WERI-Rb-1 (cell line): ENCODE results near the gene HHAT.

ENCODE experiments used
- DNase-seq: peaks from one replicate; pipeline ENCODE4 v3.0.0-alpha.2; 2020
- H3K27ac ChIP-seq: fragments of 250-450 bp; sonication (Bioruptor Pico); 2 replicates; pipeline ENCODE4 v1.5.1; 2020; ENCODE audit warnings: mild to moderate bottlenecking, moderate library complexity
- H3K27me3 ChIP-seq: fragments of 250-450 bp; sonication (Bioruptor Pico); 2 replicates; pipeline ENCODE4 v1.5.1; 2021; ENCODE audit warnings: mild to moderate bottlenecking, low read depth, moderate library complexity; ENCODE audit not compliant: insufficient read depth, severe bottlenecking
- H3K36me3 ChIP-seq: fragments of 250-450 bp; sonication (Bioruptor Pico); 2 replicates; pipeline ENCODE4 v1.5.1; 2020; ENCODE audit warnings: mild to moderate bottlenecking, moderate library complexity
- H3K4me3 ChIP-seq: 2 replicates; pipeline ENCODE4 v1.5.1; 2011; ENCODE audit warnings: low read depth, mild to moderate bottlenecking, control low read depth, low read length
- H3K9me3 ChIP-seq: fragments of 250-450 bp; sonication (Bioruptor Pico); 2 replicates; pipeline ENCODE4 v1.5.1; 2021; ENCODE audit warnings: mild to moderate bottlenecking, moderate library complexity; ENCODE audit not compliant: severe bottlenecking
- TF ChIP-seq, protein P1 (sequence below): IDR thresholded peaks from 2 replicates; pipeline ENCODE4 v1.5.1; 2011; ENCODE audit warnings: low read depth, mild to moderate bottlenecking, control low read depth, inconsistent platforms, low read length

The HHAT gene

DNA sequence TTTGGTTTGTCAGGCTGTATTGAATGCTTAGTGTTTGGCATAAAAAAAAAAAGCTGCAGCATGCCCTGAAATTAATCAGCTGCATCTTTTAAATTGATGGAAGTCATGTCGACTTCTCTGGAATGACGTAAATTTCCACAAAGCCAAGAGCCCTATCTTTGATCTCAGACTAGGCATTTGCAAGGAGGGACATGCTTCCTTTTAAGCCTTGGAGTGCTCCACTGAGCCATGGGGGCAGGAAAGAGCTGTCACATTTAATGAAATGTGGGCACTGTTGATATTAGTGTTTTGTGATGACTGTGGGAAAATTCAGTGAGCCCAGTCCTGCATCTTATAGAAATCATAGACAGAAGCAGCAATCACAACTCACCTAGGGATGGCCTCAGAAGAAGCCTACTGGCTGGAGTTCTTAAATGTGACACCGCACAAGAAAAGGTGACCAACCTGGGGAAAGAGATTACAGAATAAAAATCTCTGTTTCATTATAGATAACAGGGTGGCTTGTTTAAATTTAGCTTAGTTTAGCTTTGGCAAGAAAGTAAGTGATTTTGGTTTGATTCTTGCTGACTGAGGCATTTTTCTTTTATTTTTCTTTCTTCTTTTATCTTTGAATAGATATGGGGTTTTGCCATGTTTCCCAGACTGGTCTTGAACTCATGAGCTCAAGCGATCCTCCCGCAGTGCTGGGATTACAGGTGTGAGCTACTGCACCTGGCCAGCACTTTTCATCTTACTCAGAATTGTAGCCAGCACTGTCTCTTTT is 188.2 kb downstream of the HHAT start:
- TF ChIP-seq, protein P1, sequence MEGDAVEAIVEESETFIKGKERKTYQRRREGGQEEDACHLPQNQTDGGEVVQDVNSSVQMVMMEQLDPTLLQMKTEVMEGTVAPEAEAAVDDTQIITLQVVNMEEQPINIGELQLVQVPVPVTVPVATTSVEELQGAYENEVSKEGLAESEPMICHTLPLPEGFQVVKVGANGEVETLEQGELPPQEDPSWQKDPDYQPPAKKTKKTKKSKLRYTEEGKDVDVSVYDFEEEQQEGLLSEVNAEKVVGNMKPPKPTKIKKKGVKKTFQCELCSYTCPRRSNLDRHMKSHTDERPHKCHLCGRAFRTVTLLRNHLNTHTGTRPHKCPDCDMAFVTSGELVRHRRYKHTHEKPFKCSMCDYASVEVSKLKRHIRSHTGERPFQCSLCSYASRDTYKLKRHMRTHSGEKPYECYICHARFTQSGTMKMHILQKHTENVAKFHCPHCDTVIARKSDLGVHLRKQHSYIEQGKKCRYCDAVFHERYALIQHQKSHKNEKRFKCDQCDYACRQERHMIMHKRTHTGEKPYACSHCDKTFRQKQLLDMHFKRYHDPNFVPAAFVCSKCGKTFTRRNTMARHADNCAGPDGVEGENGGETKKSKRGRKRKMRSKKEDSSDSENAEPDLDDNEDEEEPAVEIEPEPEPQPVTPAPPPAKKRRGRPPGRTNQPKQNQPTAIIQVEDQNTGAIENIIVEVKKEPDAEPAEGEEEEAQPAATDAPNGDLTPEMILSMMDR: no peak
- Histone ChIP-seq H3K36me3 (no peaks in the 10 kb centered on the region), H3K27ac (no peak overlapping the region), H3K27me3 (no peaks in the 10 kb centered on the region), H3K9me3 (no peaks in the 10 kb centered on the region), H3K4me3 (no peak overlapping the region)
- no peak for DNase-seq

DNA sequence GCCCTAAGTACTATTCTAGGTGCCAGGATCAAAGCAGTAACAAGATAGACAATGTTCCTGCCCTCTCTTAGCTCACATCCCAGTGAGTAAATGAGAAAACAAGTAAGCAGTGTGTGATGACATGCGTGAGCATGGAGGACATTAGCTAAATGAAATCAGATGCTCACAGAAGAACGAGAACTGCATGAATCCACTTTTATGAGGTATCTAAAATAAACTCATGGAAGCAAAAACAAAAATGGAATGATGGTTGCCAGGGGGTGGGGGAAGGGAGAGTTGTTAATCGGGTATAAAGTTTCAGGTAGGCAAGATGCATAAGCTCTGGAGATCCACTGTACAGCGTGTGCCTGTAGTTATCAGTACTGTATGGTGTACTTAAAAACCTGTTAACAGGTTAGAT is 195.1 kb downstream of the HHAT start:
- Histone ChIP-seq H3K27ac (no peak overlapping the region), H3K36me3 (no peaks in the 10 kb centered on the region), H3K9me3 (no peaks in the 10 kb centered on the region), H3K4me3 (no peak overlapping the region), H3K27me3 (no peaks in the 10 kb centered on the region)
- no peak for DNase-seq
- TF ChIP-seq, protein P1: no peak

DNA sequence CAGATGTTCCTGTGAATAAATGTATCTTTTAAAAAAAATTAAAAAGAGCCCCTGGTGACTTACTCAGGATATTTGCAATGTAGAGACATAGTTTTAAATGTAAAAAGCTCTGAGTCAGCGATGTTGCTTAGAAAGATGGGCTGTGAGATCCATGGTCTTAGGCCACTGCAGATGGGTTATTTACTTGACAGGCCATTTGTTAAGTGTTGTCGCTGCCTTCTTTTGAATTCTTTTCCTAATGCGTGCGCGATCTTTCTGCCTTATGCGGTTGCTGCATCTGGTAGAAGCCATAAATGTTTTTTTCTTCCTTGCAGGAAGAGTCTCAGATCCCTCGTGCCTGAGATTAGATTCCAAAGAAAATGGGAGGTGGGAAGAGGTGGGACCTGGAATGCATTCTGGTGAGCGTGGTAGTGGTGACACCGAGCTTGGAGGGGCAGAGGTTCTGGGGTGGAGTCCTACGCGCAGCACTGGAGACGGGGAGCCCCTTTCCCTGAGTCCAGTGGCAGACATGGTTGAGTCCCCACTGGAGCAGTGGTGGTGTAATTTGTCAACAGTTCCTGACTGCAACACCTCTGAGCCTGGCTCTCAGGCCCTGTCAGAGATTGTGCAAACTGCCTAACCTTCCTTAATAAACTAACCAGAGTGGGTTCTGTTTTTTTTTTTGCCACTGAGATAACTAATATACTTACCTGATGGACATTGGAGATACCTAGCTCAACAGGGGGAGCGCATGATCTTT is 197.2 kb downstream of the HHAT start:
- TF ChIP-seq, protein P1: no peak
- Histone ChIP-seq H3K4me3 (no peak overlapping the region), H3K9me3 (no peaks in the 10 kb centered on the region), H3K36me3 (no peaks in the 10 kb centered on the region), H3K27ac (no peak overlapping the region), H3K27me3 (no peaks in the 10 kb centered on the region)
- DNase-seq: no peak

DNA sequence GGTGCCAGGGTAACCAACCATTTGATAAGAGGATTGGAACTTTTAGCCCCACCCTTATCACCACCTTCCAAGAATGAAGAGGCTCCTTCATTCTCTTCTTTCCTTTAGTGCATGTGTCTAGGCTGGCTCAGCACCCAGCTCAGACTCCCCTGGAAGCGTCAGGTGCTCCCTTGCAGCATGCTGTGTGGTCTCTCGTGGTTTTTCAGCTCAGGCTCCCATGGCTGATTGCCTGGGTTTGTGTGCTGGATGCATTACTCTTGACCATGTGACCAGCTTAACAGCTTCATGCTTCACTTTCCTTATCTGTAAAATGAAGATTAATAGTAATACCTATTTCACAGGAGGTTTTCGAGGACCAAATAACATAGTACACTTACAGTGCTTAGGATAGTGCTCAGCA is 198.4 kb downstream of the HHAT start:
- H3K9me3 ChIP-seq: no peaks in the 10 kb centered on the region
- DNase-seq: no peak
- no peaks in the 10 kb centered on the region for H3K36me3 ChIP-seq
- no peaks in the 10 kb centered on the region for H3K27me3 ChIP-seq
- TF ChIP-seq, protein P1: no peak
- no peak overlapping the region for H3K4me3 ChIP-seq
- no peak overlapping the region for H3K27ac ChIP-seq

DNA sequence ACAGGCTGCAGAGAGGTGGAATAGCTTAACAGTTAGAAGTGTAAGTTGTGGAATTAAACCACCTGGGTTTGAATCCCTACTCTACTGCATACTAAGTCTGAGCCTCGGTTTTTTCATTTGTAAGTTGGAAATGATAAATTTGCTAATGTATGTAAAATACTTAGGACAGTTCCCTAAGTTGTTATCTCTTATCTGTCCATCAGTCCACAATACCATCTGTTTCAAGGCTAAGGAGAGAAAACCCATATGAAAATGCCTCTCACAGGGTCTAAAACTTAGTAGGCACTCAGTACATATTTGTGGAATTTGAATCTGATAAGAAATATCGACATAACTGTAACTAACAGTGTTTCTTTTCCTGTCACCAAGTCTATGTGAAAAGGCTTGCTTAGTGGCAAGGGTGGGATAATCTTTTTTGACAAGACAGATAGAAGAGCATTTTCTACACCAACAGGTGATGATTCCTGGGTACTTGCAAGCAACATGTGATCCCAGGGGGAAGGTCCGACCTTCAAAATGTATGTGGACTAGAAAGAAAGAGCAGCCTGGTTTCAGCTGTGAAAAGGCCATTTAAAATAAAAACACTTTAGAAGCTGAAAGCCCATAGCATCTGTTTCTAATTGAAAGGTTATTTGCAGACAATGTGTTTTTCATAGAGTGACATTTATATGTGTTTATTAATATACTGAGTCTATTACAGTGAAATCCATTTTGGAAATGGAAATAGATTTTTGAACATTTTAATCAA is 202.9 kb downstream of the HHAT start:
- H3K4me3 ChIP-seq: no peak overlapping the region
- no peak for DNase-seq
- H3K36me3 ChIP-seq: no peaks in the 10 kb centered on the region
- no peaks in the 10 kb centered on the region for H3K27me3 ChIP-seq
- H3K27ac ChIP-seq: no peak overlapping the region
- no peaks in the 10 kb centered on the region for H3K9me3 ChIP-seq
- TF ChIP-seq, protein P1: no peak
